CD4-positive, alpha-beta T cell (primary cell): ENCODE data around the gene GDF9. TPM values are rescaled to one million over a fixed set of nuclear protein-coding genes. Genes with fewer than 3 reads are reported as not detected.
A peak's percentile ranks its signal among the peaks of the same experiment; 100 is the strongest.

Experiments used
- ATAC-seq: fragments of 200-7000 bp; cut with Tn5 transposase; one replicate; pipeline ENCODE4 v1.10.0; 2022; ENCODE audit warnings: mild to moderate bottlenecking; ENCODE audit not compliant: poor library complexity
- CTCF ChIA-PET: fragments of 350-600 bp; sonication (Branson Sonifier 250); formaldehyde crosslinking; loops from one replicate; lab custom pipeline; 2021; ENCODE audit warnings: antibody characterized with exemption, inconsistent platforms; lab: Charles Lee
- POLR2A ChIA-PET: fragments of 350-600 bp; sonication (Branson Sonifier 250); formaldehyde crosslinking; loops from one replicate; lab custom pipeline; 2021; ENCODE audit warnings: antibody characterized with exemption, inconsistent platforms; lab: Charles Lee
- DNase-seq, 14 experiments: peaks; one replicate each; pipeline ENCODE4 v3.0.0-alpha.2; 2013 to 2020; ENCODE audit warnings: mixed read lengths in 2 of 14
- H3K27ac ChIP-seq, 2 donors: one replicate each; pipeline versions ENCODE4 v1.5.1 to v1.7.0; 2013; ENCODE audit warnings: low read length in 2 of 2, low read depth in 1 of 2, mild to moderate bottlenecking in 1 of 2
- H3K27me3 ChIP-seq, 2 experiments: 1 replicate in 1 of 2; 2 replicates in 1 of 2; pipeline versions ENCODE4 v1.6.1 to v1.7.0; 2013; ENCODE audit warnings: low read length in 2 of 2, control low read depth in 1 of 2, mild to moderate bottlenecking in 1 of 2, moderate library complexity in 1 of 2; ENCODE audit not compliant: insufficient read depth in 2 of 2, control insufficient read depth in 1 of 2
- H3K36me3 ChIP-seq: one replicate; pipeline ENCODE4 v1.6.1; 2013; ENCODE audit warnings: low read length, control low read depth; ENCODE audit not compliant: insufficient read depth
- H3K4me1 ChIP-seq: one replicate; pipeline ENCODE4 v1.6.1; 2013; ENCODE audit warnings: low read length, control low read depth; ENCODE audit not compliant: insufficient read depth
- H3K4me3 ChIP-seq: one replicate; pipeline ENCODE4 v1.5.1; 2013; ENCODE audit warnings: mild to moderate bottlenecking, low read length, moderate library complexity
- H3K9me3 ChIP-seq, 2 experiments: 1 replicate in 1 of 2; 2 replicates in 1 of 2; pipeline versions ENCODE4 v1.6.1 to v1.7.0; 2013; ENCODE audit warnings: low read length in 2 of 2, mild to moderate bottlenecking in 2 of 2, control low read depth in 1 of 2, moderate library complexity in 1 of 2; ENCODE audit not compliant: control insufficient read depth in 1 of 2, insufficient read depth in 1 of 2
- H3K27ac Mint-ChIP-seq: one replicate; pipeline ENCODE4 v1.8.0; 2020; ENCODE audit warnings: mixed read lengths
- H3K27me3 Mint-ChIP-seq: one replicate; pipeline ENCODE4 v1.8.0; 2021; ENCODE audit warnings: mixed read lengths
- H3K36me3 Mint-ChIP-seq: one replicate; pipeline ENCODE4 v1.8.0; 2021; ENCODE audit warnings: low read depth, mixed read lengths
- H3K4me1 Mint-ChIP-seq: one replicate; pipeline ENCODE4 v1.8.0; 2021; ENCODE audit warnings: low read depth, mixed read lengths
- H3K4me3 Mint-ChIP-seq: one replicate; pipeline ENCODE4 v1.8.0; 2020; ENCODE audit warnings: mild to moderate bottlenecking, mixed read lengths
- H3K9me3 Mint-ChIP-seq: one replicate; pipeline ENCODE4 v1.8.0; 2020; ENCODE audit warnings: mixed read lengths
- intact Hi-C, 2 experiments: fragments of 100-400 bp; cut with DNase I in 1 of 2; cut with micrococcal nuclease in 1 of 2; formaldehyde crosslinking; loops; one replicate each; pipeline versions ENCODE4 v1.15.1 to v1.9.0; 2023 to 2025; cut with DNase I, micrococcal nuclease
- total RNA-seq, 174 experiments: library from RNA in 2 of 174; stranded (reverse) in 2 of 174; gene quantifications; one replicate each; pipeline ENCODE4 v1.2.3 and lab custom pipeline; 2021 to 2026
- TF ChIP-seq, protein P1 (sequence below): fragments of 200-600 bp; IDR thresholded peaks from one replicate; pipeline ENCODE4 v1.8.0; 2022; ENCODE audit warnings: antibody characterized with exemption, mild to moderate bottlenecking

The GDF9 gene
- total RNA-seq, 2 experiments from 2014 or later = 0.91 to 1.6 TPM

DNA sequence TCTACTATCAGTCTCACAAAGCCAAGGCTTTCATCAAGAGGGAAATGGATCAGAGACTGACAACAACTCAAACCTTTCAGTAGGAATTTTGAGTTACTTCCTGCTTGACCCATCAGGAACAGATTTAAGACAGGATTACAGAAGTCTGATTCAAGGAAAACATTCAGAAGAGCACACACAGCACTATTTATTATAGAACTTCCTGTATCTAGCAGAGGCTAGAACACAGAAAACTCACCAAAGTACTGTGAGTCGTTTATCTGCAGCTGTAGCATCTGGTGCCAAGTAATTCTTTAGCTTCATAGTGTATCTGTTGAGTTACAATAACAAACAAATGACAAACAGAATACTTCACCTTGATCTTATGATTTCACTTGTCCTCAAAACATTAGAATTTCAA is 21.0 kb upstream of the GDF9 start:
- CTCF ChIA-PET = no interaction called here
- Mint-ChIP-seq H3K36me3 (peaks cover 89% of the 10 kb centered on the region), H3K4me3 (no peak overlapping the region), H3K4me1 (no peaks in the 10 kb centered on the region), H3K27ac (peak overlapping the region; percentile 36), H3K9me3 (no peaks in the 10 kb centered on the region), H3K27me3 (no peaks in the 10 kb centered on the region)
- intact Hi-C loops = no loop called here
- TF ChIP-seq, protein P1, sequence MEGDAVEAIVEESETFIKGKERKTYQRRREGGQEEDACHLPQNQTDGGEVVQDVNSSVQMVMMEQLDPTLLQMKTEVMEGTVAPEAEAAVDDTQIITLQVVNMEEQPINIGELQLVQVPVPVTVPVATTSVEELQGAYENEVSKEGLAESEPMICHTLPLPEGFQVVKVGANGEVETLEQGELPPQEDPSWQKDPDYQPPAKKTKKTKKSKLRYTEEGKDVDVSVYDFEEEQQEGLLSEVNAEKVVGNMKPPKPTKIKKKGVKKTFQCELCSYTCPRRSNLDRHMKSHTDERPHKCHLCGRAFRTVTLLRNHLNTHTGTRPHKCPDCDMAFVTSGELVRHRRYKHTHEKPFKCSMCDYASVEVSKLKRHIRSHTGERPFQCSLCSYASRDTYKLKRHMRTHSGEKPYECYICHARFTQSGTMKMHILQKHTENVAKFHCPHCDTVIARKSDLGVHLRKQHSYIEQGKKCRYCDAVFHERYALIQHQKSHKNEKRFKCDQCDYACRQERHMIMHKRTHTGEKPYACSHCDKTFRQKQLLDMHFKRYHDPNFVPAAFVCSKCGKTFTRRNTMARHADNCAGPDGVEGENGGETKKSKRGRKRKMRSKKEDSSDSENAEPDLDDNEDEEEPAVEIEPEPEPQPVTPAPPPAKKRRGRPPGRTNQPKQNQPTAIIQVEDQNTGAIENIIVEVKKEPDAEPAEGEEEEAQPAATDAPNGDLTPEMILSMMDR = no peak
- POLR2A ChIA-PET = no interaction called here
- no peaks in the 10 kb centered on the region for H3K4me1 ChIP-seq
- no peak for ATAC-seq
- no peaks in the 10 kb centered on the region for H3K27me3 ChIP-seq
- H3K4me3 ChIP-seq = no peak overlapping the region
- no peak overlapping the region for H3K27ac ChIP-seq
- no peak for DNase-seq
- H3K36me3 ChIP-seq = peaks cover 79% of the 10 kb centered on the region
- H3K9me3 ChIP-seq = no peaks in the 10 kb centered on the region

GRCh38 chr5:132886064-132886823 is 20.0 kb upstream of the GDF9 start:
- Mint-ChIP-seq H3K36me3 (peaks cover 89% of the 10 kb centered on the region), H3K4me1 (no peaks in the 10 kb centered on the region), H3K27ac (peak overlapping the region; percentile 36), H3K27me3 (no peaks in the 10 kb centered on the region), H3K4me3 (no peak overlapping the region), H3K9me3 (no peaks in the 10 kb centered on the region)
- ChIA-PET CTCF (interaction anchor here (0.8 kb wide), 1 partner anchor 10 kb away, joined by 3 read pairs; no protein-coding TSS in a partner anchor), POLR2A (no interaction called here)
- H3K4me1 ChIP-seq = no peaks in the 10 kb centered on the region
- intact Hi-C loops = no loop called here
- no peak overlapping the region for H3K27ac ChIP-seq
- no peak for DNase-seq
- H3K36me3 ChIP-seq = peaks cover 79% of the 10 kb centered on the region
- no peaks in the 10 kb centered on the region for H3K27me3 ChIP-seq
- TF ChIP-seq, protein P1 = no peak
- ATAC-seq = no peak
- no peaks in the 10 kb centered on the region for H3K9me3 ChIP-seq
- no peak overlapping the region for H3K4me3 ChIP-seq

- POLR2A ChIA-PET = interaction anchor here (0.5 kb wide), 1 partner anchor 16 kb away, joined by 3 read pairs; no protein-coding TSS in a partner anchor
- CTCF ChIA-PET = interaction anchor here (1.8 to 2.1 kb wide), 3 partner anchors 10 to 18 kb away, joined by 6 to 11 read pairs (median 6); partner anchors contain the start of genes GDF9 and UQCRQ
Observed at GRCh38 chr5:132884548-132884947, 18.3 kb upstream of the GDF9 start.

More at GRCh38 chr5:132884548-132884947, 18.3 kb upstream of the GDF9 start:
- no peaks in the 10 kb centered on the region for H3K4me1 Mint-ChIP-seq
- Histone ChIP-seq H3K27me3 (no peaks in the 10 kb centered on the region), H3K27ac (no peak overlapping the region), H3K4me1 (no peaks in the 10 kb centered on the region), H3K9me3 (no peaks in the 10 kb centered on the region), H3K4me3 (no peak overlapping the region), H3K36me3 (peaks cover 81% of the 10 kb centered on the region)
- H3K36me3 Mint-ChIP-seq = peaks cover 90% of the 10 kb centered on the region
- no peaks in the 10 kb centered on the region for H3K9me3 Mint-ChIP-seq
- TF ChIP-seq, protein P1 = no peak
- DNase-seq (no peak), ATAC-seq (no peak)
- H3K27ac Mint-ChIP-seq = no peak overlapping the region
- H3K27me3 Mint-ChIP-seq = no peaks in the 10 kb centered on the region
- intact Hi-C loops = loop anchor here (5.0 kb wide), 2 partner anchors 52 to 497 kb away; partner anchors contain the start of gene SHROOM1 (in 1 of the 2)
- H3K4me3 Mint-ChIP-seq = no peak overlapping the region
